Hepatocyte (in vitro differentiated cells): ENCODE measurements around the gene NDUFAF8. TPM values are rescaled to one million over a fixed set of nuclear protein-coding genes. Genes with fewer than 3 reads are reported as not detected.

ENCODE experiments used
- DNase-seq: peaks from one replicate; pipeline ENCODE4 v3.0.0-alpha.2; 2016; ENCODE audit warnings: low spot score
- H2AFZ ChIP-seq: fragments of 200-600 bp; sonication (generic); 2 replicates; pipeline ENCODE4 v1.6.0; 2016; ENCODE audit warnings: antibody characterized with exemption, mild to moderate bottlenecking
- H3K27ac ChIP-seq: fragments of 200-600 bp; sonication (generic); 2 replicates; pipeline ENCODE4 v1.5.1; 2016; ENCODE audit warnings: mild to moderate bottlenecking
- H3K27me3 ChIP-seq: fragments of 200-600 bp; sonication (generic); 2 replicates; pipeline ENCODE4 v1.6.1; 2016
- H3K36me3 ChIP-seq: fragments of 200-600 bp; sonication (generic); replicated peaks from 2 replicates; pipeline ENCODE4 v1.5.1; 2016; ENCODE audit warnings: low read depth; ENCODE audit not compliant: insufficient read depth
- H3K4me1 ChIP-seq: fragments of 200-600 bp; sonication (generic); 2 replicates; pipeline ENCODE4 v1.5.1; 2016; ENCODE audit warnings: mild to moderate bottlenecking, moderate library complexity; ENCODE audit not compliant: insufficient read depth
- H3K4me2 ChIP-seq: fragments of 200-600 bp; sonication (generic); 2 replicates; pipeline ENCODE4 v1.6.0; 2016
- H3K4me3 ChIP-seq: fragments of 200-600 bp; sonication (generic); 2 replicates; pipeline ENCODE4 v1.5.1; 2016; ENCODE audit warnings: mild to moderate bottlenecking
- H3K79me2 ChIP-seq: fragments of 200-600 bp; sonication (generic); 2 replicates; pipeline ENCODE4 v1.6.0; 2017; ENCODE audit warnings: mild to moderate bottlenecking
- H3K9me2 ChIP-seq: fragments of 200-600 bp; sonication (generic); replicated peaks from 2 replicates; pipeline ENCODE4 v1.6.0; 2017; ENCODE audit warnings: mild to moderate bottlenecking; ENCODE audit not compliant: insufficient read depth
- H3K9me3 ChIP-seq: fragments of 200-600 bp; sonication (generic); 2 replicates; pipeline ENCODE4 v1.5.1; 2016; ENCODE audit warnings: low read depth, mild to moderate bottlenecking
- H4K20me1 ChIP-seq: fragments of 200-600 bp; sonication (generic); 2 replicates; pipeline ENCODE4 v1.6.0; 2016; ENCODE audit warnings: mild to moderate bottlenecking; ENCODE audit not compliant: insufficient read depth, poor library complexity, severe bottlenecking
- EZH2 ChIP-seq: fragments of 200-600 bp; sonication (generic); IDR thresholded peaks from 2 replicates; pipeline ENCODE4 v1.6.1; 2016; ENCODE audit warnings: antibody characterized with exemption, mild to moderate bottlenecking, borderline replicate concordance
- EZH2phosphoT487 ChIP-seq: fragments of 200-600 bp; sonication (generic); IDR thresholded peaks from one replicate; pipeline ENCODE4 v1.6.1; 2018; ENCODE audit warnings: antibody characterized with exemption, mild to moderate bottlenecking, low read depth, moderate library complexity; ENCODE audit not compliant: unreplicated experiment, severe bottlenecking
- WGBS: methylation state at CpG from one replicate; pipeline ENCODE4 v1.1.6; 2016; ENCODE audit warnings: low lambda C conversion rate; ENCODE audit errors: missing lambda C conversion rate; 5-methylcytosine and 5-hydroxymethylcytosine counted together
- polyA plus RNA-seq: library from polyadenylated mRNA; unstranded; fragments of >200 nt; fragmentation: Nextera tagmentation; extraction: Ambion mirVana; gene quantifications from 2 replicates; pipeline ENCODE4 v1.2.1, GENCODE V29; 2016
- total RNA-seq: library from RNA; depleted of rRNA; stranded (reverse); fragments of >200 nt; gene quantifications from 2 replicates; pipeline ENCODE4 v1.2.3, GENCODE V29; 2014
- TF ChIP-seq, protein P1 (sequence below): fragments of 200-600 bp; sonication (generic); IDR thresholded peaks from 2 replicates; pipeline ENCODE4 v1.5.1; 2016; ENCODE audit warnings: antibody characterized with exemption, mild to moderate bottlenecking; ENCODE audit not compliant: poor library complexity

The NDUFAF8 gene
- total and polyA plus RNA-seq, 2 experiments from 2014 or later, result 25.8 to 99.8 TPM

DNA sequence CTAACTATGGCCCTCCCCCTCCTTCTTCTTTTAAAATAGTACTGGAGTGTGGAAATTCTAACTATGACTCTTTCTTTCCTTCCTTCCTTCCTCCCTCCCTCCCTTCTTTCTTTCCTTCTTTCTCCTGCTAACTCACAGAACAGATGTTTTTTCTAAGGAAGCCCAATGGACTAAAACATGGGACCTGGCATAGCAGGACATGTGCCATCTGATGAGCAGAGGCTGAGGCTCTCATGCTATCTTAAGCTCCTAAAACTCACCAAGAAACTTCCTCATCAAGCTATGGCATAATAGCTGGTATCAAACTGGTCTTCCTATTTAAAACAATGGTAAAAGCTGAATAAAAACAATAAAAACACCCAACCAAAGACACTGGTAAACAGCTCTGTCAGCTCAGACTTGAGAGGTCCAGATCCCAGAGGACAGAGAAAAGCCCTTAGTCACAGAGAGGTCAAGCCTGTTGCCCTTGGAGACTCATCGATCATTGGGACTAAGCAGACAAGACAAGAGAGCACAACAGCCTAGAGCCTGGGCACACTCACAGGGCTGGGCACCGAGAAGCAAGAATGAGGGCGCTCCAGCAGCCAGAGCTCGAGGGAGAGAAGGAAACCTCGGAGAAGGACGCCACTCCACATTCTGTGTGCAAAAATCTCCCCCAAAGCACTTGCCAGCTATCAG is 28.4 kb downstream of the NDUFAF8 start:
- H2AFZ ChIP-seq, result no peak overlapping the region
- no peaks in the 10 kb centered on the region for H4K20me1 ChIP-seq
- no peaks in the 10 kb centered on the region for H3K36me3 ChIP-seq
- H3K4me2 ChIP-seq, result no peak overlapping the region
- WGBS, result 98% methylated on average over 6 of the region's 6 CpGs
- TF ChIP-seq EZH2 (no peak), EZH2phosphoT487 (no peak)
- TF ChIP-seq, protein P1, sequence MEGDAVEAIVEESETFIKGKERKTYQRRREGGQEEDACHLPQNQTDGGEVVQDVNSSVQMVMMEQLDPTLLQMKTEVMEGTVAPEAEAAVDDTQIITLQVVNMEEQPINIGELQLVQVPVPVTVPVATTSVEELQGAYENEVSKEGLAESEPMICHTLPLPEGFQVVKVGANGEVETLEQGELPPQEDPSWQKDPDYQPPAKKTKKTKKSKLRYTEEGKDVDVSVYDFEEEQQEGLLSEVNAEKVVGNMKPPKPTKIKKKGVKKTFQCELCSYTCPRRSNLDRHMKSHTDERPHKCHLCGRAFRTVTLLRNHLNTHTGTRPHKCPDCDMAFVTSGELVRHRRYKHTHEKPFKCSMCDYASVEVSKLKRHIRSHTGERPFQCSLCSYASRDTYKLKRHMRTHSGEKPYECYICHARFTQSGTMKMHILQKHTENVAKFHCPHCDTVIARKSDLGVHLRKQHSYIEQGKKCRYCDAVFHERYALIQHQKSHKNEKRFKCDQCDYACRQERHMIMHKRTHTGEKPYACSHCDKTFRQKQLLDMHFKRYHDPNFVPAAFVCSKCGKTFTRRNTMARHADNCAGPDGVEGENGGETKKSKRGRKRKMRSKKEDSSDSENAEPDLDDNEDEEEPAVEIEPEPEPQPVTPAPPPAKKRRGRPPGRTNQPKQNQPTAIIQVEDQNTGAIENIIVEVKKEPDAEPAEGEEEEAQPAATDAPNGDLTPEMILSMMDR, result no peak
- no peaks in the 10 kb centered on the region for H3K9me3 ChIP-seq
- no peaks in the 10 kb centered on the region for H3K4me1 ChIP-seq
- DNase-seq, result no peak
- no peaks in the 10 kb centered on the region for H3K27me3 ChIP-seq
- H3K4me3 ChIP-seq, result no peak overlapping the region
- H3K79me2 ChIP-seq, result no peaks in the 10 kb centered on the region
- no peak overlapping the region for H3K27ac ChIP-seq
- no peaks in the 10 kb centered on the region for H3K9me2 ChIP-seq

DNA sequence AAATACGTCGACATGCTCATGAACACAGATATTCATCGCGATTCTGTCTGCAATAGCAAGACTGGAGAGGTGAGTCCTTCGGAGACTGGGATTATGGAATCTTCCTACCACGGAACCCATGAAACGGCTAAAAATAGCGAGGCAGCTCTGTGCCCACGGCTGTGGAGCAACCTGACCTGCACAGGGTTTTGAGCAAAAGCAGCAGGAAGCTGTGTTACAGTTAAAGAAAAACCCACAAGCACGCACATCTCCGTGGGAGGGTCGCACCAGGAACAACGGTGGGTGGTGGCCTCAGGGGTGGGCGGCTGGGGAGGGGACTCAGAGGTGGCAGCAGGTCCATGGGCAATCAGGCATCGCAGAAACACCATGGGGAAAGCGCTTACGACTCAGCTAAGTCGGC is 31.2 kb downstream of the NDUFAF8 start:
- H3K27me3 ChIP-seq, result no peaks in the 10 kb centered on the region
- WGBS, result 96% methylated on average over 18 of the region's 18 CpGs
- TF ChIP-seq EZH2phosphoT487, result no peak
- TF ChIP-seq, protein P1, result no peak
- no peak for TF ChIP-seq EZH2

DNA sequence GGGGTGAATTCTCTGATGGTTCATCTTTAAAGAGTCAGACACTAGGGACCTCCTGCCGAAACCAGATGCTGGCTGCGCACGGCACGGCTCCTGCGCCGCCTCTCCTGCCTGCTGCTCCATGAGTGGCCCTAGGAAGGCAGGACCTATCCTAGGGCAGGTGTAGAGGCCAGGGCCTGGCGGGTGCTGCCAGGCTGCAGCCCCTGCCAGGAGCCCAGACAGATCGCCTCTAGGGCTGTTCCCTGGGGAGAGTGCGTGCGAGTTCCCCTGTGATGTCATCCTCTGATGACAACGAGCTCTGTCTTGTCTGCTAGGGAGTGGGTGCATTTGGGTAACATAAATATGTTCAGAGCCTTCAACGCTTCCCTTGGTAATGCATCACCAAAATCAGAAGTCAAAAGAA is 32.1 kb downstream of the NDUFAF8 start:
- Histone ChIP-seq H3K27ac (no peak overlapping the region), H3K4me3 (no peak overlapping the region), H3K9me3 (no peaks in the 10 kb centered on the region), H3K9me2 (no peaks in the 10 kb centered on the region), H3K4me1 (no peaks in the 10 kb centered on the region), H3K36me3 (no peaks in the 10 kb centered on the region), H3K27me3 (no peaks in the 10 kb centered on the region), H3K4me2 (no peak overlapping the region), H4K20me1 (no peaks in the 10 kb centered on the region), H2AFZ (no peak overlapping the region), H3K79me2 (no peaks in the 10 kb centered on the region)
- TF ChIP-seq, protein P1, result no peak
- TF ChIP-seq EZH2, result no peak
- WGBS, result 97% methylated on average over 12 of the region's 12 CpGs
- DNase-seq, result no peak

More for the DNA sequence above, 31.2 kb downstream of the NDUFAF8 start:
- no peak overlapping the region for H2AFZ ChIP-seq
- H3K4me2 ChIP-seq, result no peak overlapping the region
- no peaks in the 10 kb centered on the region for H3K9me2 ChIP-seq
- H3K4me1 ChIP-seq, result no peaks in the 10 kb centered on the region
- no peaks in the 10 kb centered on the region for H3K36me3 ChIP-seq
- DNase-seq, result no peak
- H3K4me3 ChIP-seq, result no peak overlapping the region
- no peaks in the 10 kb centered on the region for H4K20me1 ChIP-seq
- H3K79me2 ChIP-seq, result no peaks in the 10 kb centered on the region
- no peak overlapping the region for H3K27ac ChIP-seq
- no peaks in the 10 kb centered on the region for H3K9me3 ChIP-seq
